Endodermal cell (in vitro differentiated cells): ENCODE data around the gene CDH9. TPM values are rescaled to one million over a fixed set of nuclear protein-coding genes. Genes with fewer than 3 reads are reported as not detected.

Experiments used
- DNase-seq: peaks from one replicate; pipeline ENCODE4 v3.0.0-alpha.2; 2017
- H3K27ac ChIP-seq: 2 replicates; pipeline ENCODE4 v1.5.1; 2013; ENCODE audit warnings: mild to moderate bottlenecking, low read depth, low read length, moderate library complexity
- H3K27me3 ChIP-seq: 2 replicates; pipeline ENCODE4 v1.6.1; 2013; ENCODE audit warnings: mild to moderate bottlenecking, low read length, moderate library complexity; ENCODE audit not compliant: insufficient read depth, control insufficient read depth, poor library complexity, severe bottlenecking
- H3K36me3 ChIP-seq: 2 replicates; pipeline ENCODE4 v1.7.0; 2013; ENCODE audit warnings: mild to moderate bottlenecking, low read length, moderate library complexity; ENCODE audit not compliant: control insufficient read depth, insufficient read depth
- H3K4me1 ChIP-seq: one replicate; pipeline ENCODE4 v1.7.0; 2013; ENCODE audit warnings: low read length; ENCODE audit not compliant: control insufficient read depth, insufficient read depth
- H3K4me3 ChIP-seq: 2 replicates; pipeline ENCODE4 v1.5.1; 2013; ENCODE audit warnings: mild to moderate bottlenecking, low read length, moderate library complexity
- H3K9ac ChIP-seq: 2 replicates; pipeline ENCODE4 v1.6.1; 2013; ENCODE audit warnings: mild to moderate bottlenecking, low read length, moderate library complexity; ENCODE audit not compliant: poor library complexity, severe bottlenecking; ENCODE audit errors: extremely low read depth
- H3K9me3 ChIP-seq: 2 replicates; pipeline ENCODE4 v1.6.1; 2013; ENCODE audit warnings: mild to moderate bottlenecking, low read length, moderate library complexity; ENCODE audit not compliant: control insufficient read depth
- H3K27ac Mint-ChIP-seq: 2 replicates; pipeline ENCODE4 v1.8.0; 2020; ENCODE audit warnings: mixed read lengths
- H3K27me3 Mint-ChIP-seq: 2 replicates; pipeline ENCODE4 v1.8.0; 2021; ENCODE audit warnings: mild to moderate bottlenecking, mixed read lengths; ENCODE audit not compliant: insufficient read depth
- H3K36me3 Mint-ChIP-seq: 2 replicates; pipeline ENCODE4 v1.8.0; 2020; ENCODE audit warnings: low read depth, mixed read lengths
- H3K4me1 Mint-ChIP-seq: 2 replicates; pipeline ENCODE4 v1.8.0; 2020; ENCODE audit warnings: mixed read lengths
- H3K4me3 Mint-ChIP-seq: 2 replicates; pipeline ENCODE4 v1.8.0; 2020; ENCODE audit warnings: mild to moderate bottlenecking, moderate library complexity, mixed read lengths
- H3K9me3 Mint-ChIP-seq: 2 replicates; pipeline ENCODE4 v1.8.0; 2020; ENCODE audit warnings: mild to moderate bottlenecking, mixed read lengths
- WGBS, 2 experiments: methylation state at CpG; one replicate each; pipeline versions ENCODE4 v1.1.5 to v1.1.7; 2013; ENCODE audit warnings: missing lambda C conversion rate in 2 of 2, mixed read lengths in 1 of 2; ENCODE audit not compliant: insufficient coverage in 1 of 2, insufficient read length in 1 of 2; 5-methylcytosine and 5-hydroxymethylcytosine counted together
- total RNA-seq, 2 donors: library from RNA; stranded (reverse); fragmentation: NEBNext Ultra II Directional in 1 of 2; extraction: Animal tissue kit (Norgen Biotek cat#: 25700) in 1 of 2; gene quantifications; 2 replicates in 1 of 2; 3 replicates in 1 of 2; pipeline ENCODE4 v1.2.1, GENCODE V29; 2021
- TF ChIP-seq, protein P1 (sequence below): fragments of 200-600 bp; sonication (generic); conservative IDR thresholded peaks from 2 replicates; pipeline ENCODE4 v1.5.0; 2021; ENCODE audit warnings: antibody characterized with exemption, mild to moderate bottlenecking

CDH9 gene
- total RNA-seq, 2 donors from 2014 or later: not detected

DNA sequence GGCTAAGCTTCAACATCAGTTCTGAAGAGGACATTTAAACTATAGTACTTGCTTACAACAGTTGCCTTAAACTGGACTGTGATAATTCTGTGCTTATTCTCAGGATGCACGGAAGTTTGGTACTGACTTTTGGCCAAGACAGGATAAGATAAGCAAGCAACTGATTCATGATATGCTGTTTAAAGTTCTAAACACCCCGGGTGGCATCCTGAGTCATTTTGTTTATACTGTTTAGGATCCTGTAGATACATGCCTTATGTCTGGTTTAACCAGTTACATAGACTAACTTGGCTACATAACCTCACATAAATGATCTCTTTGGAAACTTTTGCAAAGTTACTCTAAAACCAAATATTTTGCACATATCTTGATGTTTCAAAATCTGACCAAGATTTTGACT, 95.9 kb downstream of the CDH9 start:
- TF ChIP-seq, protein P1, sequence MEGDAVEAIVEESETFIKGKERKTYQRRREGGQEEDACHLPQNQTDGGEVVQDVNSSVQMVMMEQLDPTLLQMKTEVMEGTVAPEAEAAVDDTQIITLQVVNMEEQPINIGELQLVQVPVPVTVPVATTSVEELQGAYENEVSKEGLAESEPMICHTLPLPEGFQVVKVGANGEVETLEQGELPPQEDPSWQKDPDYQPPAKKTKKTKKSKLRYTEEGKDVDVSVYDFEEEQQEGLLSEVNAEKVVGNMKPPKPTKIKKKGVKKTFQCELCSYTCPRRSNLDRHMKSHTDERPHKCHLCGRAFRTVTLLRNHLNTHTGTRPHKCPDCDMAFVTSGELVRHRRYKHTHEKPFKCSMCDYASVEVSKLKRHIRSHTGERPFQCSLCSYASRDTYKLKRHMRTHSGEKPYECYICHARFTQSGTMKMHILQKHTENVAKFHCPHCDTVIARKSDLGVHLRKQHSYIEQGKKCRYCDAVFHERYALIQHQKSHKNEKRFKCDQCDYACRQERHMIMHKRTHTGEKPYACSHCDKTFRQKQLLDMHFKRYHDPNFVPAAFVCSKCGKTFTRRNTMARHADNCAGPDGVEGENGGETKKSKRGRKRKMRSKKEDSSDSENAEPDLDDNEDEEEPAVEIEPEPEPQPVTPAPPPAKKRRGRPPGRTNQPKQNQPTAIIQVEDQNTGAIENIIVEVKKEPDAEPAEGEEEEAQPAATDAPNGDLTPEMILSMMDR: no peak
- H3K4me1 ChIP-seq: no peaks in the 10 kb centered on the region
- Mint-ChIP-seq H3K9me3 (no peaks in the 10 kb centered on the region), H3K27ac (no peak overlapping the region), H3K27me3 (no peaks in the 10 kb centered on the region), H3K4me3 (no peak overlapping the region), H3K36me3 (no peaks in the 10 kb centered on the region), H3K4me1 (no peaks in the 10 kb centered on the region)
- H3K36me3 ChIP-seq: no peaks in the 10 kb centered on the region
- no peak overlapping the region for H3K4me3 ChIP-seq
- H3K9ac ChIP-seq: no peak overlapping the region
- no peaks in the 10 kb centered on the region for H3K27me3 ChIP-seq
- WGBS, 2 experiments: 95 to 100% methylated on average over 1 to 2 of the region's 2 CpGs
- no peak for DNase-seq
- no peak overlapping the region for H3K27ac ChIP-seq
- H3K9me3 ChIP-seq: no peaks in the 10 kb centered on the region

DNA sequence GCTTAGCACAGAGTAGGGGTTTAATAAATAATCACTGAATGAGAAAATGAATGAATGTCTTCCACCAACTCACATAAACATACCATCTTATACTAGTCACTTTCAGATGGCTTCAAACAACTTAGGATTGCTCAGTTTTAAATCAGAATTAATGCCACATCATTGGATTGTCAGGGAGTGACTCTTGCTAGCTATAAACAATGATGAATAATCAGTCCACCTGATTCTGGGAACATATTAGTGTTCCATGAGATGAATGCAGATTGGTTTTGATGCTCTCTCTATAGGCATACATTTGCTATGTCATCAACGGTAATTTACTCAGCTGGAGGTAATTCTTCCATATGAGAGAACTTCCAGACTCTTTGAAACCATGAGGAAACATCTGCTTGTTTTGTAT, 97.4 kb downstream of the CDH9 start:
- WGBS, 2 experiments: 96 to 100% methylated on average over 1 of the region's 1 CpG
- H3K9me3 Mint-ChIP-seq: no peaks in the 10 kb centered on the region
- Histone ChIP-seq H3K9ac (no peak overlapping the region), H3K9me3 (no peaks in the 10 kb centered on the region), H3K4me3 (no peak overlapping the region), H3K36me3 (no peaks in the 10 kb centered on the region), H3K4me1 (no peaks in the 10 kb centered on the region), H3K27ac (no peak overlapping the region), H3K27me3 (no peaks in the 10 kb centered on the region)
- no peaks in the 10 kb centered on the region for H3K27me3 Mint-ChIP-seq
- no peak overlapping the region for H3K4me3 Mint-ChIP-seq
- TF ChIP-seq, protein P1: no peak
- H3K27ac Mint-ChIP-seq: no peak overlapping the region
- DNase-seq: no peak
- no peaks in the 10 kb centered on the region for H3K4me1 Mint-ChIP-seq
- no peaks in the 10 kb centered on the region for H3K36me3 Mint-ChIP-seq

DNA sequence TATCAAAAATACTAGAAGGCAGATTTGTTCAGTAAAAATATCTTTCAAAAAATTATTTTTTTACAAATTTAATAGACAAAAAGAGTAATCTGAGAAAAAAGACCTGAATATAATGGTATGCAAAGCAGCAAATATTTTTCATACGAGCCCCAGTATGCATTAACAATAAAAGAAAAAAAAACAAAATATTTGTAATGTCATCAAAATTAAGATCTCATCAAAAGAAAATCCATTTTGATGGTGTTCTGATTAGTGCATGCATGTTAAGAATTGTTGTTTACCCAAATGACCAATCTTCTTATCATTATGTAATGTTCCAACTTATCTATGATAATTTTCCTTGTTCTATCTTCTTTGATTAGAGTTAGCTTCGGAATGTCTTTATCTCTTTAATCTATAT, 106.1 kb downstream of the CDH9 start:
- Histone ChIP-seq H3K27ac (no peak overlapping the region), H3K9me3 (peaks cover 5% of the 10 kb centered on the region), H3K4me1 (no peaks in the 10 kb centered on the region), H3K27me3 (no peaks in the 10 kb centered on the region), H3K9ac (no peak overlapping the region), H3K4me3 (no peak overlapping the region), H3K36me3 (no peaks in the 10 kb centered on the region)
- H3K4me1 Mint-ChIP-seq: no peaks in the 10 kb centered on the region
- 100% methylated on average over 1 of the region's 2 CpGs; no CpG with 5 or more reads in 1 of the 2 experiments for WGBS, 2 experiments
- peaks cover 3% of the 10 kb centered on the region for H3K9me3 Mint-ChIP-seq
- TF ChIP-seq, protein P1: no peak
- no peak overlapping the region for H3K4me3 Mint-ChIP-seq
- H3K36me3 Mint-ChIP-seq: no peaks in the 10 kb centered on the region
- DNase-seq: no peak
- H3K27ac Mint-ChIP-seq: no peak overlapping the region
- H3K27me3 Mint-ChIP-seq: no peaks in the 10 kb centered on the region
